B cell (primary cell): Measurements from ENCODE around the gene NXPE3.

ENCODE experiments used
- CTCF ChIP-seq: fragments of 200-600 bp; IDR thresholded peaks from one replicate; pipeline ENCODE4 v1.8.0; 2022; ENCODE audit warnings: antibody characterized with exemption, mild to moderate bottlenecking
- EZH2 ChIP-seq: IDR thresholded peaks from 2 replicates; pipeline ENCODE4 v1.6.1; 2012; ENCODE audit warnings: borderline replicate concordance, low read depth, mild to moderate bottlenecking, moderate library complexity, low read length; ENCODE audit not compliant: insufficient read depth, poor library complexity, severe bottlenecking

DNA sequence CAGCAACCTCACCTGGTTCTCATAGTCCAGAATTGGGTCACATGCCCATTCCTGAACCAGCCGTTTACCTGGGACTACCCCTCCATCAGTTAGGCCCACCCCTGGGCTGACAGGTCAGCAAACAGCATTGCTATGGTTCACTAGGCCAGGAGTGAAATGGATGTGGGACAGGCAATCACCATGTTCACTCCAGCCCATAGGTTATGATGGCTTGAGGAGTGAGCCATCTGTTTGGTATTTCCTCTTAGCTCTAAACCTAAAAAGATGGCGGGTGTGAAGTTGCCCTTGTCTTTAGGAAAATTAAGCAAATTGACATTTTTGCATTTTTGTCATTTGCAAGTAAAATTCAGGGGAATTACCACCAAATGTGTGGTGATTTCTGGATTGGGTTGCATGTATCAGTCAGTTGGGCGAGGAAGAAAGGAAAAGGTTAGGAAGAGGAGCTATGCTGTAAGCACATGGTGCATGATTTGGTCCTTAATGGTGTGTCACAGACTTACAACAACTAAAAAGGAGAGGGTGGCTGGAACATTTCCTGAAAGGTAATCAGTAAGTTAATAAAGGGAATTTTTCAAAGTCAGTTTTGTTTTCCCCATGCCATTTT, 17.2 kb downstream of the NXPE3 start:
- TF ChIP-seq CTCF (no peak), EZH2 (no peak)
